ENCODE data around the gene PLPPR1.

GRCh38 chr9:101354765-101355708, 326.5 kb downstream of the PLPPR1 start:
- no peak for TF ChIP-seq CTCF (conservative IDR thresholded peaks at IDR 0.05; ENCODE audit: low read depth, low read length)
- no peak for TF ChIP-seq CHD1 (IDR thresholded peaks at IDR 0.05; ENCODE audit: low read depth, low read length)
- no peak for TF ChIP-seq POLR2A (IDR thresholded peaks at IDR 0.05; ENCODE audit: low read depth, low read length)
- no peak for TF ChIP-seq USF2 (IDR thresholded peaks at IDR 0.05; ENCODE audit: low read depth, low read length)
